ENCODE data around the gene SESTD1. TPM values are rescaled to one million over a fixed set of nuclear protein-coding genes. Genes with fewer than 3 reads are reported as not detected.
A peak's percentile ranks its signal among the peaks of the same experiment; 100 is the strongest.

SESTD1 gene
- total and polyA plus RNA-seq, 2 of the 13 experiments (the other 11 are each of a cell fraction or from before 2014, with no cell fraction given): 74.4 to 101 TPM

DNA sequence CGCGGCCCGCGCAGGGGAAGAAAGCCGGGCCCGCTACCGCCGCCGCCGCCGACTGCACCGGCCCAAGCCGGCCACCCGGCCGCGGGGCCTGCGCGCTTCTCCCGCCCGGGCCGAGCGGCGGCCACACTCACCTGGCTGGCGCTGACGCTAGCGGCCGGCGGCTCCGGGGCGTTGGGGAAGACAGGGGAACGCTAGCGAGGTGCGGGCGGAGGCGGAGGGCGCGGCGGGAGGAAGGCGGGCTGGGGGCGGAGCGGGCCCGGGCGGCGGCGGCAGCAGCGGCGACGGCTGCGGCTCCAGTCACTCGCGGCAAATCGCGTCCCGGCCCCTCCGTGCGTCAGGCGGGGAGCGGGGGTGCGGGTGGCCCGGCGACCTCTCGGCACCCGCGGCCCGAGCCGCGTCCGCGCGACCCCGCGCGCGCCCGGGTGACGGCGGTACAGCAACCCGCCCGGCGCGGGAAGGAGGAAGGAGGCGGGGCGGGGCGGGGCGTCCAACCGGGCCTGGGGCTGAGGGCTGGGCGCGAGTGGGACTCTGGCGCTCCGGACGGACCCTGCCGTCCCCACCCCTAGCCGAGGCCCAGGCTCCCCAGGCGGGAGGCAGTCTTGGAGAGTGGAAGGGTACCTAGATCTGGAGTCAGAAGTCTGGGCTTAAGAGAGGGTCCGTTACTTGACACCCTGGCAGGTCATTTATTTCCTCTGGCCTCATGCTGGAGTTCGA lies at the start of gene SESTD1 (continued):
- TF ChIP-seq ISL2 (CRISPR knock-in tag; IDR thresholded peaks at IDR 0.05) (peak; percentile 18; the same call in 1 of the 2 replicates), ZNF431 (CRISPR knock-in tag; IDR thresholded peaks at IDR 0.05; ENCODE audit: borderline replicate concordance, low read depth) (peak; percentile 73; the same call in 1 of the 2 replicates), SRSF9 (IDR thresholded peaks at IDR 0.05; ENCODE audit: borderline replicate concordance, insufficient read depth, low read depth, low read length, poor library complexity, severe bottlenecking) (no peak), ZNF761 (CRISPR knock-in tag; conservative IDR thresholded peaks at IDR 0.05) (peak; percentile 84; the same call in 1 of the 2 replicates), ZNF343 (CRISPR knock-in tag; IDR thresholded peaks at IDR 0.05) (0 out of 2 replicates have a peak, but pooled peaks have one; percentile 71), POGZ (CRISPR knock-in tag; IDR thresholded peaks at IDR 0.05) (peak; percentile 56; the same call in 1 of the 2 replicates), PITX1 (CRISPR knock-in tag; IDR thresholded peaks at IDR 0.05) (0 out of 2 replicates have a peak, but pooled peaks have one; percentile 30), ZNF430 (CRISPR knock-in tag; IDR thresholded peaks at IDR 0.05) (peak; percentile 48; the same call in 1 of the 2 replicates), ZNF3 (CRISPR knock-in tag; IDR thresholded peaks at IDR 0.05) (no peak), POLR2G (IDR thresholded peaks at IDR 0.05; ENCODE audit: low read depth, low read length) (peak; percentile 60; the same call in 1 of the 2 replicates), ZFY (CRISPR knock-in tag; IDR thresholded peaks at IDR 0.05) (peak; percentile 88), LCORL (IDR thresholded peaks at IDR 0.05) (no peak), LCORL (CRISPR knock-in tag; IDR thresholded peaks at IDR 0.05) (peak; percentile 56; the same call in 1 of the 2 replicates), SMAD9 (CRISPR knock-in tag; IDR thresholded peaks at IDR 0.05) (0 out of 2 replicates have a peak, but pooled peaks have one; percentile 16), ZBTB42 (CRISPR knock-in tag; IDR thresholded peaks at IDR 0.05) (0 out of 2 replicates have a peak, but pooled peaks have one; percentile 50), SETDB1 (CRISPR knock-in tag; IDR thresholded peaks at IDR 0.05; ENCODE audit: borderline replicate concordance) (no peak), SAP130 (CRISPR knock-in tag; IDR thresholded peaks at IDR 0.05; ENCODE audit: low read depth) (peak; percentile 52), ZNF446 (CRISPR knock-in tag; IDR thresholded peaks at IDR 0.05) (0 out of 2 replicates have a peak, but pooled peaks have one; percentile 25), ZNF83 (CRISPR knock-in tag; IDR thresholded peaks at IDR 0.05; ENCODE audit: borderline replicate concordance) (peak; percentile 20; the same call in 1 of the 2 replicates), ZNF550 (CRISPR knock-in tag; IDR thresholded peaks at IDR 0.05; ENCODE audit: borderline replicate concordance) (no peak)
- TF ChIP-seq, protein P1, sequence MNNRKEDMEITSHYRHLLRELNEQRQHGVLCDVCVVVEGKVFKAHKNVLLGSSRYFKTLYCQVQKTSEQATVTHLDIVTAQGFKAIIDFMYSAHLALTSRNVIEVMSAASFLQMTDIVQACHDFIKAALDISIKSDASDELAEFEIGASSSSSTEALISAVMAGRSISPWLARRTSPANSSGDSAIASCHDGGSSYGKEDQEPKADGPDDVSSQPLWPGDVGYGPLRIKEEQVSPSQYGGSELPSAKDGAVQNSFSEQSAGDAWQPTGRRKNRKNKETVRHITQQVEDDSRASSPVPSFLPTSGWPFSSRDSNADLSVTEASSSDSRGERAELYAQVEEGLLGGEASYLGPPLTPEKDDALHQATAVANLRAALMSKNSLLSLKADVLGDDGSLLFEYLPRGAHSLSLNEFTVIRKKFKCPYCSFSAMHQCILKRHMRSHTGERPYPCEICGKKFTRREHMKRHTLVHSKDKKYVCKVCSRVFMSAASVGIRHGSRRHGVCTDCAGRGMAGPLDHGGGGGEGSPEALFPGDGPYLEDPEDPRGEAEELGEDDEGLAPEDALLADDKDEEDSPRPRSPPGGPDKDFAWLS (CRISPR knock-in tag; IDR thresholded peaks at IDR 0.05; ENCODE audit: borderline replicate concordance): no peak
- TF ChIP-seq, protein P2, sequence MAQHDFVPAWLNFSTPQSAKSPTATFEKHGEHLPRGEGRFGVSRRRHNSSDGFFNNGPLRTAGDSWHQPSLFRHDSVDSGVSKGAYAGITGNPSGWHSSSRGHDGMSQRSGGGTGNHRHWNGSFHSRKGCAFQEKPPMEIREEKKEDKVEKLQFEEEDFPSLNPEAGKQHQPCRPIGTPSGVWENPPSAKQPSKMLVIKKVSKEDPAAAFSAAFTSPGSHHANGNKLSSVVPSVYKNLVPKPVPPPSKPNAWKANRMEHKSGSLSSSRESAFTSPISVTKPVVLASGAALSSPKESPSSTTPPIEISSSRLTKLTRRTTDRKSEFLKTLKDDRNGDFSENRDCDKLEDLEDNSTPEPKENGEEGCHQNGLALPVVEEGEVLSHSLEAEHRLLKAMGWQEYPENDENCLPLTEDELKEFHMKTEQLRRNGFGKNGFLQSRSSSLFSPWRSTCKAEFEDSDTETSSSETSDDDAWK (CRISPR knock-in tag; IDR thresholded peaks at IDR 0.05): no peak
- TF ChIP-seq, protein P3, sequence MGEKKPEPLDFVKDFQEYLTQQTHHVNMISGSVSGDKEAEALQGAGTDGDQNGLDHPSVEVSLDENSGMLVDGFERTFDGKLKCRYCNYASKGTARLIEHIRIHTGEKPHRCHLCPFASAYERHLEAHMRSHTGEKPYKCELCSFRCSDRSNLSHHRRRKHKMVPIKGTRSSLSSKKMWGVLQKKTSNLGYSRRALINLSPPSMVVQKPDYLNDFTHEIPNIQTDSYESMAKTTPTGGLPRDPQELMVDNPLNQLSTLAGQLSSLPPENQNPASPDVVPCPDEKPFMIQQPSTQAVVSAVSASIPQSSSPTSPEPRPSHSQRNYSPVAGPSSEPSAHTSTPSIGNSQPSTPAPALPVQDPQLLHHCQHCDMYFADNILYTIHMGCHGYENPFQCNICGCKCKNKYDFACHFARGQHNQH (CRISPR knock-in tag; IDR thresholded peaks at IDR 0.05): 0 out of 2 replicates have a peak, but pooled peaks have one; percentile 17
- TF ChIP-seq, protein P4, sequence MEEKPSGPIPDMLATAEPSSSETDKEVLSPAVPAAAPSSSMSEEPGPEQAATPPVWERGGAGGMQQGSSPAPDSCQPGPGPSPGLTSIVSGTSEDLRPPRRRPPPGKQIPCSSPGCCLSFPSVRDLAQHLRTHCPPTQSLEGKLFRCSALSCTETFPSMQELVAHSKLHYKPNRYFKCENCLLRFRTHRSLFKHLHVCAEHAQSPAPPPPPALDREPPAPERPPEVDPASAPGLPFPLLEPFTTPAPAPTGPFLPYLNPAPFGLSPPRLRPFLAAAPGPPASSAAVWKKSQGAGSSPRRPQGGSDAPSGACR (CRISPR knock-in tag; IDR thresholded peaks at IDR 0.05): no peak

All from HepG2 (cell line).